T-helper 1 cell treated with Interleukin-12 subunit alpha and Interleukin-12 subunit beta and Interleukin-4 antibody, amounts not matched to agents 30 μg/mL and 1 μg/mL, for 36 hours (primary cell): Measurements from ENCODE around the gene KPNA3.
"Not testable (repeated sequence)": the region's sequence is repeated elsewhere in the genome, so short reads cannot be mapped to it uniquely, and the experiment has no call there.

Source experiments
- H3K27ac Mint-ChIP-seq: one replicate; pipeline ENCODE4 v1.8.0; 2021; ENCODE audit warnings: mild to moderate bottlenecking, mixed read lengths
- H3K27me3 Mint-ChIP-seq: one replicate; pipeline ENCODE4 v1.8.0; 2021; ENCODE audit warnings: low read depth, mixed read lengths
- H3K36me3 Mint-ChIP-seq: one replicate; pipeline ENCODE4 v1.8.0; 2021; ENCODE audit warnings: low read depth, mixed read lengths
- H3K4me1 Mint-ChIP-seq: one replicate; pipeline ENCODE4 v1.8.0; 2021; ENCODE audit warnings: low read depth, mixed read lengths
- H3K4me3 Mint-ChIP-seq: one replicate; pipeline ENCODE4 v1.8.0; 2021; ENCODE audit warnings: mild to moderate bottlenecking, moderate library complexity, mixed read lengths
- H3K9me3 Mint-ChIP-seq: one replicate; pipeline ENCODE4 v1.8.0; 2021; ENCODE audit warnings: mixed read lengths

The KPNA3 gene

GRCh38 chr13:49820591-49821215 lies 28.2 kb upstream of the KPNA3 start:
- Mint-ChIP-seq H3K36me3 (no peaks in the 10 kb centered on the region), H3K27me3 (peaks cover 25% of the 10 kb centered on the region), H3K27ac (no peak overlapping the region), H3K9me3 (no peaks in the 10 kb centered on the region), H3K4me3 (no peak overlapping the region), H3K4me1 (no peaks in the 10 kb centered on the region)

- H3K4me1 Mint-ChIP-seq, H3K27ac Mint-ChIP-seq, H3K4me3 Mint-ChIP-seq, H3K9me3 Mint-ChIP-seq, H3K36me3 Mint-ChIP-seq: not testable (repeated sequence)
- peaks cover 45% of the 10 kb centered on the region for H3K27me3 Mint-ChIP-seq
Observed at GRCh38 chr13:49816047-49816446, 23.6 kb upstream of the KPNA3 start.

GRCh38 chr13:49814551-49815270 lies 22.2 kb upstream of the KPNA3 start:
- Mint-ChIP-seq H3K36me3 (no peaks in the 10 kb centered on the region), H3K27ac (no peak overlapping the region), H3K4me1 (no peaks in the 10 kb centered on the region), H3K4me3 (no peak overlapping the region), H3K27me3 (peaks cover 47% of the 10 kb centered on the region), H3K9me3 (no peaks in the 10 kb centered on the region)

GRCh38 chr13:49812812-49813211 lies 20.3 kb upstream of the KPNA3 start:
- peaks cover 48% of the 10 kb centered on the region for H3K27me3 Mint-ChIP-seq
- no peak overlapping the region for H3K27ac Mint-ChIP-seq
- H3K4me3 Mint-ChIP-seq = no peak overlapping the region

GRCh38 chr13:49811527-49811908 lies 19.0 kb upstream of the KPNA3 start:
- Mint-ChIP-seq H3K4me1 (no peaks in the 10 kb centered on the region), H3K27ac (no peak overlapping the region), H3K36me3 (no peaks in the 10 kb centered on the region), H3K9me3 (no peaks in the 10 kb centered on the region), H3K4me3 (no peak overlapping the region), H3K27me3 (peaks cover 41% of the 10 kb centered on the region)

More at GRCh38 chr13:49812812-49813211, 20.3 kb upstream of the KPNA3 start:
- no peaks in the 10 kb centered on the region for H3K4me1 Mint-ChIP-seq
- no peaks in the 10 kb centered on the region for H3K9me3 Mint-ChIP-seq
- H3K36me3 Mint-ChIP-seq = no peaks in the 10 kb centered on the region

GRCh38 chr13:49810567-49811526 lies 18.4 kb upstream of the KPNA3 start:
- peaks cover 40% of the 10 kb centered on the region for H3K27me3 Mint-ChIP-seq
- no peaks in the 10 kb centered on the region for H3K9me3 Mint-ChIP-seq
- H3K27ac Mint-ChIP-seq = no peak overlapping the region
- no peaks in the 10 kb centered on the region for H3K4me1 Mint-ChIP-seq
- no peak overlapping the region for H3K4me3 Mint-ChIP-seq
- H3K36me3 Mint-ChIP-seq = no peaks in the 10 kb centered on the region

- no peaks in the 10 kb centered on the region for H3K9me3 Mint-ChIP-seq
- H3K36me3 Mint-ChIP-seq = no peaks in the 10 kb centered on the region
- H3K4me3 Mint-ChIP-seq = no peak overlapping the region
- H3K4me1 Mint-ChIP-seq = no peaks in the 10 kb centered on the region
- peaks cover 27% of the 10 kb centered on the region for H3K27me3 Mint-ChIP-seq
- no peak overlapping the region for H3K27ac Mint-ChIP-seq
Observed at GRCh38 chr13:49807681-49808080, 15.2 kb upstream of the KPNA3 start.

GRCh38 chr13:49806126-49806536 lies 13.6 kb upstream of the KPNA3 start:
- Mint-ChIP-seq H3K4me1 (no peaks in the 10 kb centered on the region), H3K4me3 (no peak overlapping the region), H3K27me3 (peaks cover 27% of the 10 kb centered on the region), H3K36me3 (no peaks in the 10 kb centered on the region), H3K27ac (no peak overlapping the region), H3K9me3 (no peaks in the 10 kb centered on the region)

- H3K4me1 Mint-ChIP-seq, H3K9me3 Mint-ChIP-seq, H3K27ac Mint-ChIP-seq, H3K4me3 Mint-ChIP-seq, H3K36me3 Mint-ChIP-seq: not testable (repeated sequence)
- peaks cover 18% of the 10 kb centered on the region for H3K27me3 Mint-ChIP-seq
Observed at GRCh38 chr13:49803047-49803446, 10.6 kb upstream of the KPNA3 start.

GRCh38 chr13:49802426-49802825 lies 9.9 kb upstream of the KPNA3 start:
- Mint-ChIP-seq H3K27ac (no peak overlapping the region), H3K36me3 (no peaks in the 10 kb centered on the region), H3K9me3 (no peaks in the 10 kb centered on the region), H3K4me1 (no peaks in the 10 kb centered on the region), H3K4me3 (no peak overlapping the region), H3K27me3 (peaks cover 21% of the 10 kb centered on the region)

GRCh38 chr13:49791711-49792549 lies 552 bp downstream of the KPNA3 start:
- H3K9me3 Mint-ChIP-seq = no peaks in the 10 kb centered on the region
- no peaks in the 10 kb centered on the region for H3K27me3 Mint-ChIP-seq
- H3K4me1 Mint-ChIP-seq = peaks cover 31% of the 10 kb centered on the region
- H3K36me3 Mint-ChIP-seq = peaks cover 13% of the 10 kb centered on the region
- H3K4me3 Mint-ChIP-seq = peak overlapping the region; percentile 91
- H3K27ac Mint-ChIP-seq = peak overlapping the region; percentile 93

- Mint-ChIP-seq H3K36me3 (peaks cover 15% of the 10 kb centered on the region), H3K27me3 (no peaks in the 10 kb centered on the region), H3K27ac (peak overlapping the region; percentile 93), H3K4me3 (peak overlapping the region; percentile 91), H3K4me1 (peaks cover 36% of the 10 kb centered on the region), H3K9me3 (no peaks in the 10 kb centered on the region)
Observed at GRCh38 chr13:49791315-49791710, 1.2 kb downstream of the KPNA3 start.

GRCh38 chr13:49789968-49790367 lies 2.5 kb downstream of the KPNA3 start:
- H3K36me3 Mint-ChIP-seq = peaks cover 16% of the 10 kb centered on the region
- H3K4me1 Mint-ChIP-seq = peaks cover 39% of the 10 kb centered on the region
- H3K27me3 Mint-ChIP-seq = no peaks in the 10 kb centered on the region
- no peaks in the 10 kb centered on the region for H3K9me3 Mint-ChIP-seq
- H3K4me3 Mint-ChIP-seq = no peak overlapping the region
- H3K27ac Mint-ChIP-seq = no peak overlapping the region

GRCh38 chr13:49786401-49787008 lies 6.0 kb downstream of the KPNA3 start:
- H3K36me3 Mint-ChIP-seq = peaks cover 19% of the 10 kb centered on the region
- no peaks in the 10 kb centered on the region for H3K27me3 Mint-ChIP-seq
- H3K27ac Mint-ChIP-seq = no peak overlapping the region
- no peak overlapping the region for H3K4me3 Mint-ChIP-seq
- no peaks in the 10 kb centered on the region for H3K9me3 Mint-ChIP-seq
- peaks cover 36% of the 10 kb centered on the region for H3K4me1 Mint-ChIP-seq
